GM11168 (cell line): ENCODE measurements around the gene KRTAP10-12.

Experiments
- in situ Hi-C: fragments of 300-500 bp; cut with MboI; formaldehyde crosslinking; loops from one replicate; pipeline ENCODE4 v1.12.0; 2022; ENCODE audit warnings: low sequenced_read_pairs; ENCODE audit not compliant: unreplicated experiment

Gene KRTAP10-12

DNA sequence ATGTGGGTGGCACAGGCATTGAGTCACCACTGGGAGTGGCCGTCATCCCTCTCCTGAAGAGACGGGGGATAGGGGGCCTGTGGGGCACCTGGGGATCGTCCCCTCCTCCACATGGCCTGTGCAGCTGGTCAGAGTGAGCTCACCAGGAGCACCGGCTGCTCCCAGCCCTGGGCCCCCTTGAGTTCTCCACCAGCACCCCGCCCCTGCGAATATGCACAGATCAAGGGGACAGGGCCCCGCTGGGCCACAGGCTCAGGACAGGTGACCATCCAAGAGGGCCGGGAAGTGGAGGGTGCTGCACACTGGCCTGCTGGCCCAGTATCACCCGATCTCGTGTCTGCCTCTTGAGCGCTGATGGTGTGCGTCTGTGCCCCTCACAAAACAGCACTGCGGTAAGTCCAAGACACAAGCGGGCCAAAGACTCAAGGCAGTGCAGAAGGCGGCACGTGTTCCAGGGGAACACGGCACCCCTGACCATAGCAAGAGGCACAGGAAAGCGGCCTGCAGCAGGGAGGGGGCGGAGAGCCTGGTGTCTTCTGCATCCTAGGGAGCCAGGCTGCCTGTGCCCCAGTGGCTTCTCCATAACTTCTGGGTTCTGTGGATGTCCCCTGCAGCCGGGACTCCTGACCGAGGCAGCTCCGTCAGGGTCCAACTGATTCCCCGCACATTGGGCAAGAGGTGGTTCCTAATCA lies 32.5 kb downstream of the KRTAP10-12 start:
- in situ Hi-C loops: no loop called here

DNA sequence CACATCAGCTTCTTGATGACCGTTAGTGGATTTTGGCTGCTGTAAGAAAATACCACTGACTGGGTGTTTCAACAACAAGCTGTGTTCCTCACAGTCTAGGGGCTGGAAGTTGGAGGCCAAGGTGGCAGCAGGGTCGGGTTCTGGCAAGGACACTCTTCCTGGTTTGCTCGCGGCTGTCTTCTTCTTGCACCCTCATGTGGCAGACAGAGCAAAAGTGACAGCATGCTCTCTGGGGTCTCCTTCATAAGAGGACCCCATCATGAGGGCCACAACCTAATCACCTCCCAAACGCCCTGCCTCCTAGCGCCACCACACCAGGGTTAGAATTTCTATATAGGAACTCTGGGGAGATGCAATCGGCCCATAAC lies 33.0 kb downstream of the KRTAP10-12 start:
- in situ Hi-C loops: no loop called here

DNA sequence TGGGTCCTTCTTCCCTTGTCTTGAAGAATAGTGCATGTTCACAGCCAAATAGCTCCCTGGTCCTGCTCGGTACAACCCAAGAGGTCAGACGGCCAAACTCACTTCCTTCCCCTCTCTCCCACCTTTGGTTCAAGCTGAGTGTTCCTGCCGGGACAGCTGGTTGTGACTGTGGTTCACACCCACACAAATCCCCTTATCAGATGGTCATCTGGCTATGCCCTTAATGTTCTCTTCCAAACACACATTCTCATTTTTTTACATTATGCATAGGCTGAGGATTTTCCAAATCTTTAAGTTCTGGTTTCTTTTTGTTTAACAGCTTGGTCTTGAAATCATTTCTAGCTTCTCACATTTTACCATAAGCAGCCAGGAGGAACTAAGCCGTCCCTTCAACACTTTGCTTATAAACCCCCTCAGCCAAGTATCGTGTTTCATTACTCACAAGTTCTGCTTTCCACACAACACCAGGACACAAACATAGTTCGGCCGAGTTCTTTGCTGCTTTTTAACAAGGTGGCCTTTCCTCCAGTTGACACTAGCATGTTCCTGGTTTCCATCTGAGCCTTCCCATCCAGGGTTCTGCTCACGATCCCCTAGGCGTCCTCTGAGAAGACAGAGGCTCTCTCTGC lies 34.1 kb downstream of the KRTAP10-12 start:
- in situ Hi-C loops: no loop called here

DNA sequence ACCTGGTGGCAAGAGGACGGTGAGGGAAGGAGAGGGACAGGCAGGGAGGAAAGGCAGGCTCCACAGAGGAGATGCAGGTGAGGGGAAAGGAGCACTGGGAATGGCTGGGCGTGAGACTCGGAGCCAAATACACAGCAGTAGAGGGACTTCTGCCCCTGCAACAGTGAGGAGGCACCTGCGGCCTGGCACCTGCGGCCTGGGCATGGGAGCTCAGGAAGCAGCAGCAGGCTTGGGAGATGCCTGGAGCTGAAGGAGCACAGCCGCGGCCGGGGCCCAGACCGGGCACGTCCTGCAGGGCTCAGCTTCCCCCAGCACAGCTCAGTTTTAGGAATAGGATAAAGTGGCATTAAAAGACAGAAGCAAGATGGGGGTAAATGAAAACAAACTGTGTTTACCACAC lies 35.3 kb downstream of the KRTAP10-12 start:
- in situ Hi-C loops: no loop called here

DNA sequence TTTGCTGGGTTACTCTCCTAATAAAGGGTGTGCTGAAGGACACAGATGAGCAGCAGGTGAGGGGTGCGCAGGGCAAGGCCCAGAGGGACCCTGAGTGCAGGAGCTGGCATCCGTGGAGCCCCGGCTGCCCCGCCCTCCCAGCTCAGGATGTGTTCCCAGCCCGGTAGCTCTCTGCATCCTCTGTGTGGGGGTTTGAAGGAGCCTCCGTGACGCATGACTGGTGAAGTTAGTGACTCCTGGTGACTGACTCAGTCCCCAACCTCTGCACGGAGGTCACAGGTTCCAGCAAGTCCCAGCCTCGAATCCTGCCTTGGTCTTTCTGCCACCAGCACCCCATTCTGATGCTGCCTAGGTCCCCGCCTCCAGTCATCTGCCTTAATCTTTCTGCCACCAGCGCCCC lies 36.0 kb downstream of the KRTAP10-12 start:
- in situ Hi-C loops: no loop called here

DNA sequence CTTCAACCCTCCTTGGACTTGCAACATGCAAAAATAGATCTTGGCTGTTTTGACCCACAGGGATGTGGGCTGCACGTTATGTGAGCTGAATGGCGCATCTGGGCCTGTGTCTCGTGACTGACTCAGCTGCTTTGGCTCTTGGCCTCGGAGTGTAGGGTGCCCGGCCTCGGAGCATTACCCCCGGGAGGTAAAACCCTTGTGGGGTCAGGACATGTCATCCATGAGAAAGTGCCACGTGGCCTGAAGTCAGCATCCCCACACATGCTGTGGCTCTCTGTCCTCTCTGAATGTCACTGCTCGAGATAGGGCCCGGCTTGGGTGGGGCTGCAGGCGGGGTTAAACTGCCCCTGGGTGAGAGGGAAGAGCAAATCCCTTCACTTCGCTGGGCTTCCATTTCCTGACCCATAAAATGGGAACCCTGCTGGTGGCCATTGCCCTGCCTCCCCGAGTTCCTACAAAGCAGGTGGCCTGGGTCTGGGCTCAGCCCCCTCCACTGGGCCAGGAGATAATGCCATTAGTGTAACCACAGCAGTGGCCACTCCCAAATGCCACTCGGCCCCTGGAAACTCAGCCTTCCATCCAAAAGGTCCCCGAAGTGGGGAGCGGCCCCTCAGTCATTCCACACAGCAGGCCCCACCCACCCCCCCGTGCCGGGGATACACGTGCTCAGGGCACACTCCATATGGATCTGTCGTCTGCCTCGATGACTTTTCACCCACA lies 37.2 kb downstream of the KRTAP10-12 start:
- in situ Hi-C loops: no loop called here

DNA sequence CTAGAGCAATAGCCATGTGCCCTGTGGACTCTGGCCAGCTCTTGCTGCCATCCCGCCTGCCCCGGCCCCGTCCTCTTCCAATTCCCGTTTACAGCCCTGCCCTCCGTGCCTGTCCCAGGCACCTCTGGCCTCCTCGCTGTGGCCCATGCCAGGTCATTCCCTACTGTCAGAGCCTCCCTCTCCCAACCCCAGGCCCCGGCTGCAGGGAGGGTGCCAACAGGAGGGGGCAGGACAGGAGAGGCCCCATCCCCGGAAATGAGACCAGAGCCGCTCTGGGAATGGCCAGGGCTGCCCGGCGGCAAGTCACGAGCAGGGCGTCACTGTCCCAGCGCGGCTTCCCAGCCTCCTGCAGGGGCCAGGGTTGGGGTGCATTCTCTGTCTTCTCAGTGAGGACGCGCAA lies 37.9 kb downstream of the KRTAP10-12 start:
- in situ Hi-C loops: no loop called here

DNA sequence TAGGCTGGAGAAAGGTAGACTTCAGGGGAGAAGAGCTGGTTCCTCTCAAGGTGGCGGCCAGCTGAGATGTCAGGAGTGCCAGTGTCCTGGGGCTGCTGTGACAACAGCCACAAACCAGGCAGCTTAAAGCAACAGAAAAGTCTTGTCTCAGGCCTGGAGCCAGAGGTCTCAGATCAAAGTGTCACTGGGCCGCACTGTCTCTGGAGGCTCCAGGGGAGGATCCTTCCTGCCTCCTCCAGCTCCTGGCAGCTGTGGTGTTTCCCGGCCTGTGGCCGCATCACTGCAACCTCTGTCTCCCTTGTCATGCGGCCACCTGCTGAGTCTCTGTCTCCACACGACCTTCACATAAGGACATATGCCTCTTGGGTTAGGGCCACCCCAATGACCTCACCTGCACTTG lies 38.8 kb downstream of the KRTAP10-12 start:
- in situ Hi-C loops: no loop called here

DNA sequence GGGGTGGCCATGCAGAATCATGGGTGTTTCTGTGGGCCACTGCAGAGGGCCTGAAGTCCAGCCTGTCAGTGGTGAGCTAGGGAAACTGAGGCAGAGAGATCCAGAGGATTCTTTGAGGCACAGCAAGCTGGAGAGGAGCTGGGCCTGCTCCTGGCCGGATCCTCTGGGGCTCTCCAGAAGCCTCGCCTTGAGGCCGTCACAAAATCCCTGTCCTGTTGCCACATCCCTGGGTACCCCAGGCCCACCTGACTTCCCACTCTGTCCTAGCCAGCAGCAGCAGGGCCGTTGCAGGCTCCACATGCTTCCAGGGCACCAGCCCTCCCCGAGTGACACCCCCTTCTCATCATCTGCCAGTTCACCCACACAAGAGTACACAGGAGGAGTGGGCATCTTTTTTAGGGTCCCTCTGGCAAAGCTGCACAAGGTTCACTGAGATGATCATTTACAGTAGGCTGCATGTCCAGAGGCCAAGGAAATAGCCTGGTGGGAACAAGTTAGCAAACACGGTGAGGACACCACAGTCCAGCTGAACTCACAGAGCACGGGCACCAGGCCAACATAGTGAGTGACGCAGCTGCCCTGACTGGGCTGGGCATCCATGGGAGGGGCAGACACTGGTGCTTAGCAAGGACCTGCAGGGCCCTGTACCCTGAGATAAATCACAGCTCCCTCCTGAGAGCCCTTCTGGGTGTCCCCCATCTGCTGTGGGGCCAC lies 39.5 kb downstream of the KRTAP10-12 start:
- in situ Hi-C loops: no loop called here

DNA sequence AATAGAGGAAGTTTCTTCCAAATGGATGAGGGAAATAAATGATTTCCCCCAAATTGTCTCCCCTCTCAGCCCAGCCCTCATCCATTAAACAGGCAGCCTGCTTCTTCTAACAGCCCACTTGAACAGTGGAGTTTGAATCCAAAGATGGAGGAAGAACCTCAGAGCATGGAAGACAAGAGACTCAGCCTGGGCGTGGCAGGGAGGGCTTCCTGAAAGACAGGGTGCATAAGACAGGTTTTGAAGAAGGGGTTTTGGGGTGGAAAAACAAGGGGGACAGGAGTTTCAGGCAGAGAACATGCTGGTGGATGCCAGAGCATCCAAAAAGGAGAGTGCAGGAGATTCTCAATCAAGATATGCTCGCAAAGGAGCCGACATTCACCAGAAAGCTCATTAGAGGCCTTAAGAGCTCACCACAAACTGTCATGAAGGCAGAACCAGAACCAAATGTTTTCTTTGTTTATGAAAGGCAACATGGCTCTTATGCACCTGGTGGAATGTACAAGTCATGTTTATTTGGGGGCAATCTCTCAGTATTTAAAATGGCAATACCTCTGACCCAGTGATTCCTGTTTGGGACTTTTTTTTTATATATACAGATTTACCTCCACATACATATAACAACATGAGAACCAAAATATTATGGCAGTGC lies 40.9 kb downstream of the KRTAP10-12 start:
- in situ Hi-C loops: no loop called here

DNA sequence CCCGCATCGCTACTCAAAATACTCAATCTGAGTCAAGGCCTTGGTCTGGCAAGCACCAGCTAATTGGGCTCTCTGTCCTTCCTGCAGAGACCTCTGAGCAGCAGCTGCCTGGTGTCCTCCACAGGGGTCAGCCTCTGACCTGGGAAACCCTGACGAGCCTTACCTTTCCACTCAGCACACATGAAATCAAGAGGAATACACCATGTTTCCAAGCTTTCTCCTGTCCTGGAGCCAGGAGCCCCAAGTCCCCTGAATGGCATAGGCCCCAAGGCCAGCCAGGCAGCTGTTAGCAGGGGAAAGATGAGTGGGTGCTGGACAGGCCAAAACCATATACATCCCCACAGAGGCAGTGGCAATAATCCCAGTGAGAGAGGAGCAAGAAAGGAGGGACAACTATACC lies 41.6 kb downstream of the KRTAP10-12 start:
- in situ Hi-C loops: no loop called here

DNA sequence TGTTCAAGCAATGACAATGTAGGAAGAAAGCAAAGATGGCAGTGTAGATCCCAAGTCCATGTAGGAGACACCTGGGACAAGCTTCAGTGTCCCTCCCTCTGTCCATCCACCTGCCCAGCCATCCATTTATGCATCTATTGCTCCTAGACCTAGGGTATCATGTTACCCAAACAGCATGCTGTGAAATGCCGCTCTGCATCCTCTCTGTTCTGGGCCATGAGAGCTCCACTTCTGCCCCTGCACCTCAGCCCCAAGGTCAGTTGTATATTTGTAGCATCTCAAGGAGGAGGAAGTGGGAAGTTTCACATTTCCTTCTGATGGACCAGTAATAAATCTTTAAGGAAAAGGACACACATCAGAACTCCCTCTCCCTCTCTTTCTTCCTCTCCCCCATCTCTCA lies 42.3 kb downstream of the KRTAP10-12 start:
- in situ Hi-C loops: no loop called here

DNA sequence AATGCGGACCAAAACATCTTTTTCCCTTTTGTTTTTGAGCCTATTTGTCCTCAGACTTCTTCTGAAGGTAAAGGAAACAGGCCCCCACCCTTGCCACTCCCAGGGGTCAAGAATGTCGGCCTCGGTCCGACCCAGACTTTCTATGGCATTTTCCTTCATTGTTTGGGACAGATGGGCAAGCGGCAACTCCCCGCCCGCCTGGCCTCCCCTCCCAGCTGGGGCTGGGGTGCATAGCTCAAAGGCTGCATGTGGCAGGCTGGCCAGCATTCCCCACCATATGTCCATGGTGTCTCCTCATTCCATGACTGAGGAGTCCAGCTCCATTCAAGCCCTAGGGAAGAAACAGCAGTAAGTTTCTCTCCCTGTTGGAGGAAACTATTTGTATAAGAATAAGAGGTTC lies 43.8 kb downstream of the KRTAP10-12 start:
- in situ Hi-C loops: no loop called here

DNA sequence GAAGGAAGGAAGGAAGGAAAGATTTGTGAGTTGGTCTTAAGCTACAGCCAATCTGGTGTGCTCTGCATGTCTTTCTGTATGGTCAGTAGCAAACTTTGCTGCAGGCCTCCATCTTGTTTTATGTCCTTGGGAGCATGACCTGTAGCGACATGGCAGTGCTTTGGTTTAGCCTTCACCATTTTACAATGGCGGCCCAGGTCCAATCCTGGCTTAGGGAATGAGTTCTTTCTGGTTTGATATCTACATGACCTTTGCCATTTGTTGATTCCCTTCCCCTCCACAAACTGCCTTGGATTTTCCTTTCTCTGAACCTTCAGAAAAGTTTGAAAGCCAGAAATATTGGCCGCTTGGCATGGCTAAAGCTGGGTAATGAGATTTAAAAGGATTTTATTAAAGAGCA lies 44.9 kb downstream of the KRTAP10-12 start:
- in situ Hi-C loops: no loop called here

DNA sequence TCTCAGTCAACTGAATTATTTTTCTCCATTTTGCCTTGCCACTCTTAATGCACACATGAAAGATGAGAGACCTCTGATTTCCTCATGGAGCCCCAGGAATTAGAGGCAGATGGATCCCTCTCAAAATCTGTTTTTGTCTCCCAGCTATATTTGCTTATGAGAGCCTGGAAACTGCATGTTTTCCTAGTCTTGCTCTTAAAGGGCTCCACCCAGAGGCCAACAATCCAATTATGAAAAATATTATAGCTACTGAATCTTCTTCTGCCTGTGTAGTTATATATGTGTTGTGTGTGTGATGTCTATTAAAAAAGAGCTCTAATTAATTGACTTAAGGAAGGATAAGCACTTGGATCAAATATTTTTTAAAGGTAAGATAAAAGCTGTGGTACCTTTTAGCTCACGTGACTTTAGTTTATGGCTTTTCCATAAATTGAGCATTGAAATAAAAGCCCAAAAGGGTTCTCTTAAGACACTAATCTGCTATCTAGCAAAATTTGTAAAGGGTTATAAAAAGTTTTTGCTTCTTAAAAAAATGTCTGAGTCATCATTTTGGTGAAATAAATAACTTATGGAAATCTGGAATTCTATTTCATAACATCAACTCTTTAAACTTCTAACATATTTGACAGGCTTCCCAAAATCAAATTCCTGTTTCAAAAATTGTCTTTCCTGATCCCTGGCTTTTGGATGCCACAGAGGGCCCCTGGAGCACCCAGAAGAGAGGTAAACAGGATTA lies 45.6 kb downstream of the KRTAP10-12 start:
- in situ Hi-C loops: no loop called here
